Bronchial epithelial cell (primary cell): ENCODE measurements around the gene TSPAN12. TPM values are rescaled to one million over a fixed set of nuclear protein-coding genes. Genes with fewer than 3 reads are reported as not detected.

Source experiments
- DNase-seq: peaks from one replicate; pipeline ENCODE4 v3.0.0-alpha.2; 2010; ENCODE audit warnings: low read depth
- FAIRE-seq: peaks from 2 replicates; lab custom pipeline; 2011; peaks lifted over from hg19 to GRCh38; lab: Jason Lieb, UNC
- H3K27me3 ChIP-seq: 2 replicates; pipeline ENCODE4 v1.5.1; 2011; ENCODE audit warnings: low read length; ENCODE audit not compliant: control insufficient read depth, insufficient read depth
- H3K36me3 ChIP-seq: 2 replicates; pipeline ENCODE4 v1.5.1; 2011; ENCODE audit warnings: low read length; ENCODE audit not compliant: control insufficient read depth, insufficient read depth
- H3K4me3 ChIP-seq: 2 replicates; pipeline ENCODE4 v1.5.1; 2011; ENCODE audit warnings: mild to moderate bottlenecking, low read depth, low read length, control low read depth
- CTCF ChIP-seq: IDR thresholded peaks from 2 replicates; pipeline ENCODE4 v1.5.1; 2011; ENCODE audit warnings: mild to moderate bottlenecking, moderate library complexity, low read length, control low read depth, inconsistent platforms; ENCODE audit not compliant: insufficient read depth, severe bottlenecking
- total RNA-seq: library from RNA; depleted of rRNA; stranded (reverse); fragments of >200 nt; gene quantifications from 2 replicates; pipeline ENCODE4 v1.2.1, GENCODE V29; 2014

TSPAN12 gene
- total RNA-seq, 1 donor from 2014 or later = 1.6 TPM

- Histone ChIP-seq H3K4me3 (no peak overlapping the region), H3K36me3 (no peaks in the 10 kb centered on the region), H3K27me3 (no peaks in the 10 kb centered on the region)
- no peak for TF ChIP-seq CTCF
- FAIRE-seq (no peak), DNase-seq (peak; percentile 15)
Measured at GRCh38 chr7:120874722-120875121, 16.8 kb upstream of the TSPAN12 start.

GRCh38 chr7:120874016-120874415 lies 16.1 kb upstream of the TSPAN12 start:
- no peaks in the 10 kb centered on the region for H3K27me3 ChIP-seq
- DNase-seq (no peak), FAIRE-seq (no peak)
- no peak overlapping the region for H3K4me3 ChIP-seq
- TF ChIP-seq CTCF = no peak
- no peaks in the 10 kb centered on the region for H3K36me3 ChIP-seq

GRCh38 chr7:120873401-120873800 lies 15.5 kb upstream of the TSPAN12 start:
- FAIRE-seq = no peak
- Histone ChIP-seq H3K36me3 (no peaks in the 10 kb centered on the region), H3K4me3 (no peak overlapping the region), H3K27me3 (no peaks in the 10 kb centered on the region)
- no peak for DNase-seq
- TF ChIP-seq CTCF = no peak

GRCh38 chr7:120869700-120870099 lies 11.8 kb upstream of the TSPAN12 start:
- FAIRE-seq = no peak
- TF ChIP-seq CTCF = no peak
- Histone ChIP-seq H3K4me3 (no peak overlapping the region), H3K36me3 (no peaks in the 10 kb centered on the region), H3K27me3 (no peaks in the 10 kb centered on the region)
- DNase-seq = no peak

- DNase-seq (peak; percentile 38), FAIRE-seq (no peak)
- Histone ChIP-seq H3K27me3 (no peaks in the 10 kb centered on the region), H3K4me3 (no peak overlapping the region), H3K36me3 (no peaks in the 10 kb centered on the region)
- TF ChIP-seq CTCF = no peak
Measured at GRCh38 chr7:120867932-120868331, 10.0 kb upstream of the TSPAN12 start.
